Measurements from ENCODE around the gene CILP. TPM values are rescaled to one million over a fixed set of nuclear protein-coding genes. Genes with fewer than 3 reads are reported as not detected.

CILP gene
- total RNA-seq, 1 donor from 2014 or later, result 0.12 TPM

DNA sequence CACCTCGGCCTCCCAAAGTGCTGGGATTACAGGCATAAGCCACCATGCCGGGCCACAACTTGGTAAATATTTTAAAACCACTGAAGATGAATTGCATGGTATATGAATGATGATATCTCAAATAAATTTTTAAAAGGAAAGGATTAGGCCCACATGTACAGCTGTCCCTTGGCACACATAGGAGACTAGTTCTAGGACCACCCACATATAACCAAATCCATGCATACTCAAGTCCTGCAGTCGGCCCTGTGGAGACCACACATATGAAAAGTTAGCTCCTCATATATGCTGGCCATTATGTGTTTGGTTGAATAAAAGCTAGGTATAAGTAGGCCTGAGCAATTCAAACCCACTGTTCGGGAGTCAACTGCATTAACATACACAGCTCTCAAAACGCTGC lies 36.8 kb downstream of the CILP start:
- DNase-seq (ENCODE audit: low read depth, low spot score), result no peak
- Mint-ChIP-seq H3K4me3 (no peak overlapping the region), H3K27ac (ENCODE audit: unreplicated experiment) (no peak overlapping the region), H3K27me3 (ENCODE audit: low read depth) (no peaks in the 10 kb centered on the region), H3K36me3 (ENCODE audit: low read depth) (peaks cover 9% of the 10 kb centered on the region), H3K9me3 (no peaks in the 10 kb centered on the region), H3K4me1 (no peaks in the 10 kb centered on the region)
- TF ChIP-seq CTCF (conservative IDR thresholded peaks at IDR 0.05), result no peak

DNA sequence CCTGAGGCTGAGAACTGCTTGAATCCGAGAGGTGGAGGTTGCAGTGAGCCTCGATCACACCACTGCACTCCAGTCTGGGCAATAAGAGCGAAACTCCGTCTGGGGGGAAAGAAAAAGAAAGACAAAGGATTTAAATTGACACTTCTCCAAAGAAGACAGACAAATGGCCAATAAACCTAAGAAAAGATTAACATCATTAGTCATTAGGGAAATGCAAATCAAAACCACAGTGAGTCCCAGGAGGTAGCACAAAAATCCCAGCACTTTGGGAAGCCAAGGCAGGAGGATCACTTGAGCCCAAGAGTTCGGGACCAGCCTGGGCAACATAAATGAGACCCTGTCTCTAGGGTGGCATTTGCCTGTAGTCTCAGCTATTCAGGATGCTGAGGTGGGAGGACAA lies 38.7 kb downstream of the CILP start:
- Mint-ChIP-seq H3K4me1 (no peaks in the 10 kb centered on the region), H3K9me3 (no peaks in the 10 kb centered on the region), H3K4me3 (no peak overlapping the region), H3K27me3 (ENCODE audit: low read depth) (no peaks in the 10 kb centered on the region), H3K27ac (ENCODE audit: unreplicated experiment) (no peak overlapping the region), H3K36me3 (ENCODE audit: low read depth) (peaks cover 9% of the 10 kb centered on the region)
- no peak for DNase-seq (ENCODE audit: low read depth, low spot score)
- no peak for TF ChIP-seq CTCF (conservative IDR thresholded peaks at IDR 0.05)

GRCh38 chr15:65171428-65171827 lies 39.8 kb downstream of the CILP start:
- Mint-ChIP-seq H3K9me3 (no peaks in the 10 kb centered on the region), H3K4me1 (no peaks in the 10 kb centered on the region), H3K36me3 (ENCODE audit: low read depth) (peaks cover 9% of the 10 kb centered on the region), H3K27ac (ENCODE audit: unreplicated experiment) (no peak overlapping the region), H3K27me3 (ENCODE audit: low read depth) (no peaks in the 10 kb centered on the region), H3K4me3 (no peak overlapping the region)
- DNase-seq (ENCODE audit: low read depth, low spot score), result no peak
- no peak for TF ChIP-seq CTCF (conservative IDR thresholded peaks at IDR 0.05)

GRCh38 chr15:65165875-65166274 lies 45.4 kb downstream of the CILP start:
- no peak overlapping the region for H3K27ac Mint-ChIP-seq (ENCODE audit: unreplicated experiment)
- H3K4me1 Mint-ChIP-seq, result no peaks in the 10 kb centered on the region
- no peaks in the 10 kb centered on the region for H3K9me3 Mint-ChIP-seq
- no peaks in the 10 kb centered on the region for H3K27me3 Mint-ChIP-seq (ENCODE audit: low read depth)
- no peaks in the 10 kb centered on the region for H3K36me3 Mint-ChIP-seq (ENCODE audit: low read depth)
- DNase-seq (ENCODE audit: low read depth, low spot score), result no peak
- no peak for TF ChIP-seq CTCF (conservative IDR thresholded peaks at IDR 0.05)
- no peak overlapping the region for H3K4me3 Mint-ChIP-seq

GRCh38 chr15:65164139-65164538 lies 47.1 kb downstream of the CILP start:
- Mint-ChIP-seq H3K9me3 (no peaks in the 10 kb centered on the region), H3K4me1 (no peaks in the 10 kb centered on the region), H3K4me3 (no peak overlapping the region), H3K27me3 (ENCODE audit: low read depth) (no peaks in the 10 kb centered on the region), H3K27ac (ENCODE audit: unreplicated experiment) (no peak overlapping the region), H3K36me3 (ENCODE audit: low read depth) (no peaks in the 10 kb centered on the region)
- no peak for DNase-seq (ENCODE audit: low read depth, low spot score)
- TF ChIP-seq CTCF (conservative IDR thresholded peaks at IDR 0.05), result no peak

- Mint-ChIP-seq H3K4me1 (no peaks in the 10 kb centered on the region), H3K4me3 (no peak overlapping the region), H3K9me3 (no peaks in the 10 kb centered on the region), H3K36me3 (ENCODE audit: low read depth) (no peaks in the 10 kb centered on the region), H3K27me3 (ENCODE audit: low read depth) (no peaks in the 10 kb centered on the region), H3K27ac (ENCODE audit: unreplicated experiment) (no peak overlapping the region)
- DNase-seq (ENCODE audit: low read depth, low spot score), result no peak
- no peak for TF ChIP-seq CTCF (conservative IDR thresholded peaks at IDR 0.05)
Measured at GRCh38 chr15:65163041-65163440, 48.2 kb downstream of the CILP start.
